HG03469 (cell line): ENCODE measurements around the gene SLC35E3.
"Not testable (repeated sequence)": the region's sequence is repeated elsewhere in the genome, so short reads cannot be mapped to it uniquely, and the experiment has no call there.

Source experiments
- ATAC-seq: cut with Tn5 transposase; IDR thresholded peaks from one replicate; pipeline ENCODE4 v1.9.1; 2021; ENCODE audit warnings: mild to moderate bottlenecking, moderate library complexity, moderate number of reproducible peaks; ENCODE audit not compliant: unreplicated experiment

The SLC35E3 gene

DNA sequence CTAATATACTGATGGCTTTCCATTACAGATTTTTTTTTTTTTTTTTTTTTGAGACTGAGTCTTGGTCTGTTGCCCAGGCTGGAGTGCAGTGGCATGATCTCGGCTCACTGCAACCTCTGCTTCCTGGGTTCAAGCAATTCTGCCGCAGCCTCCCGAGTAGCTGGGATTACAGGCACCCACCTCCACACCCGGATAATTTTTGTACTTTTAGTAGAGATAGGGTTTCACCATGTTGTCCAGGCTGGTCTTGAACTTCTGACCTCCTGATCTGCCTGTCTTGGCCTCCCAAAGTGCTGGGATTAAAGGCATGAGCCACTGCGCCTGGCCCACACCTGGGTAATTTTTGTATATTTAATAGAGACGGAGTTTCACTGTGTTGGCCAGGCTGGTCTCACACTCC, 65.6 kb downstream of the SLC35E3 start:
- ATAC-seq = not testable (repeated sequence)

DNA sequence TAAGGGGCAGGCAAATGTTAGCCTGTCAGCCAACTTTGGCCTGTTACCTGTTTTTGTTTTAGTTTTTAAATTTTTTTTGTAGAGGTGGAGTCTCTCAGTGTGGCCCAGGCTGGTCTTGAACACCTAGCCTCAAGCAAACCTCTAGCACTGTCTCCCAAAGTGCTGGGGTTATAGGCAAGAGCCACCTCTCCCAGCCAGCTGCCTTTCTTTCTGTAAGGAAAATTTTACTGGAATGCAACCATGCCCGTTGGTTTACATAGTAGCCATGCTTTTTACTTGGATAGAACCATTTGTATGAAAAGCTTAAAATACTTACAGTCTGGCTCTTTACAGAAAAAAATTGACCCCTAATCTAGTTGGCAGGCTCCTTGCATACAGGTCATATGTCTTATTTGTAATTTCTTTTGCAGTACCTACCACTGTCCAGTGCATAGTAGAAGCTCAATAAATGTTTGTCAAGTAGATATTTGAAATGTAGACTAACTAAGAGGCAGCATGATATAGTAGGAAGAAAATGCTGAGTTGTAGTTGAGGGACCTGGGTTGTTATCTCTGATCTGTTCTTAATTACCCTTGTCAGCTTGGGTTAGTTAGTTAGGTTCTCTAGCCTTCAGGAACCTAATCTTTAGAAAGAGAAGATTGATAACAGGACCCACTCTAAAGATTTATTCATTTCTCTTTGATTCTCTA, 66.7 kb downstream of the SLC35E3 start:
- ATAC-seq = no peak

DNA sequence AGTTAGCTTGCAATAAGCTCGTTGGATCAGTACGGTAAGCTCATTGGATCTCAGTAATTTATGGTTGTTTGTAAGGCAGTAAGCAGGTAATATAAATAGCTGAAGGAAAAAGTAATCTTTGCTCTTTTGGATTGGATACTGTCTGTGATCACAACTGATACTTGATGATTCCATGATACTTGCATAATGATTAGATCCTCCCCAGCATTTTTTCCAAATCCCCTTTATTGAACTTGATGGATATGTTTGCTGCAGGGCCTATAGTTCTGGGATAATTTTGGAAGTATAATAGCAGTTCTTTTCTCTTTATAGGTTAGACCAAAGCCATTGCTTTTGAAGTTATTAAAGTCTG, 67.2 kb downstream of the SLC35E3 start:
- no peak for ATAC-seq

DNA sequence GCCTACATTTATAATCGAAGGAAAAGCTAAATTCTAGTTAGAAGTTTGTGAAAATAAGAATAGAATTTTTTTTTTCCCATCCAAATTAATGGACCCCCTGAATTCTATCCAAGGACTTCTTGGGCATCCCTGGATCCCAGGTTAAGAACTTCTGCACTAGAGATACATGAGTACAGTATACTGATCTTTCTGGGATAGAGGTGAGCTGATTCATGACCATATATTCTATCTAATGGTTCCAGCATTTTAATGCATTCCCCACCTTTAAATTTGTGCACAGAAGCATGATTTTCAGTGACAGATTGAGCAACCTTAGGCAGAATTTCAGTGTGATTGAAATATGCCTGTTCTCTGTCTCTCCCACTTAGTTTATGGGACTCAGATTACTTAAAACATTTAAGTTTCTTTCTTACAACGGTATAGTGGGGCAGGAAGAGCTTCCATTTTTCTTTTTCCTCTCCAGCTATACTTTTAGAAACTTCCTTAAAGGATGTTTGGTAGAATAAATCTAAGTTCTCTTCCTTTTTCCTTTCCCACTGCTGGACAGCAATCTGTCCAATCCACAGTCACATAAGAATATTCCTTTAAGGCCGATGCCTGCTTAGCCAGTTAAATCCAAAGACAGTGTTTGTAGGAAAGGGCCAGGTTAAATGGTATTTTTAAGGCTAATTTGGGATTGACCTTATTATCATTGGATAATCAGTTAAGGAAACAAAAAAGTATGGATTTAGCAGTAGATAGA, 68.7 kb downstream of the SLC35E3 start:
- no peak for ATAC-seq

DNA sequence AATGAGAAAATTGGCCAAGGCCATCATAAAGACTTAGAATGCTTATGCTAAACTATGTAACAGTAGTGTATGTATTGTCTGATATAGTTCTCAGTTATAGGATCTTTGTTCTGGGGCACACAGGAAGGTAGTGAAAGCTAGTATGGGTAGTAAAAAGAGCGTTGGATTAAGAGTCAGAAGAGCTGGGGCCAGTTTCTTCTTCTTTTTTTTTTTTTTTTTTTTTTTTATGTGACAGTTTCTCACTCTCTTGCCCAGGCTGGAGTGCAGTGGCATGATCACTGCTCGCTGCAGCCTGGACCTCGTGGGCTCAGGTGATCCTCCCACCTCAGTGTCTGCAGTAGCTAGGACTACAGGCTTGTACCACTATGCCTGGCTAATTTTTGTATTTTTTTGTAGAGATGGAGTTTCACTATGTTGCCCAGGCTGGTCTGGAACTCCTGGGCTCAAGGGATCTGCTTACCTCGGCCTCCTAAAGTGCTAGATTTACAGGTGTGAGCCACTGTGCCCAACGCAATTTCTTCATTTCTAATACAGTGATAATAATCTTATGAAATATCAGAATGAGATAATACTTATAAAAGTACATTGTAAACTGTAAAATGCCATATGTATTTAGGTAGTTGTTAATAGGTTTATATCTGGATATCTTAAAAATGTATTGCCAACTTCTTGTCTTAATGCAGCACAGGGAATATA, 69.4 kb downstream of the SLC35E3 start:
- no peak for ATAC-seq

DNA sequence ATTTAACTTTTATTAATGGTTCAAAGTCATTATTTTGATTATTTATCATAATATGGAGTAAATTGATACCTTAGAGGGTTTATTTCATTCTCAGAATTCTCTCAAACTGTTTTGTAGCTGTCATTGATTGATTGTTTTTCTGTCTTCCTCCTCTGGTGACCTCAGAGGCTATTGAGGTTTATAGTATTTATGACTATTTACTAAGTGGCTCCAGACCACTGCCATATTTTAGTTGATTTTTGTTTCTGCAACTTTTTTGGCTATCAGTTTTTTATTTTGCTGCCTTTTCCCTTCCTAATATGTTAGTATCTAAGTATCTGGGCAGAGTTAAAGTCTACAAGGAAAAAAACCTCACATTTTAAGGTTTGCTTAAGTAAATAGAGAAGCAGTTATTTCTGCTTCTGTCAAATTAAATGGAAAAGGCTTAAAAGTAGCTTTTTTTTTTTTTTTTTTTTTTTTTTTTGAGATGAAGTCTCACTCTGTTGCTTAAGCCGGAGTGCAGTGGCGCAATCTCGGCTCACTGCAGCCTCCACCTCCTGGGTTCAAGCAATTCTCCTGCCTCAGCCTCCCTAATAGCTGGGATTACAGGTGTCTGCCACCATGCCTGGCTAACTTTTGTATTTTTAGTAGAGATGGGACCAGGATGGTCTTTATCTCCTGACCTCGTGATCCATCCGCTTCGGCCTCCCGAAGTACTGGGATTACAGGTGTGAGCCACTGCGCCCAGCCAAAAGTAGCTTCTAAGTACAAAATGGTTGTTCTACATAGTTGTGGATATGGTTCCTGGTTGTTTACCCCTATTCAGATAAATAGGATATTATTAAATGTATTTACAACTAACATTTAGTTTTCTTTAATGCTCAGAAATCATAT, 70.2 kb downstream of the SLC35E3 start:
- ATAC-seq = no peak

DNA sequence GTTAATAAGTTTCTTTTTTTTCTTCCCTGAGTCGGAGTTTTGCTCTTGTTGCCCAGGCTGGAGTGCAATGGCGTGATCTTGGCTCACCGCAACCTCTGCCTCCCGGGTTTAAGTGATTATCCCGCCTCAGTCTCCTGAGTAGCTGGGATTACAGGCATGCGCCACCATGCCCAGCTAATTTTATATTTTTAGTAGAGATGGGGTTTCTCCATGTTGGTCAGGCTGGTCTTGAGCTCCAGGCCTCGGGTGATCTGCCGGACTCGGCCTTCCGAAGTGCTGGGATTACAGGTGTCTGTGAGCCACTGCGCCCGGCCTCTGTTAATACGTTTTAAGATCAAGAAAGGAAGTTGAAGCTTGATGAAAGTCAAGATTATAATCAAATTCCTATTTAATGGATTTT, 73.5 kb downstream of the SLC35E3 start:
- ATAC-seq = not testable (repeated sequence)

DNA sequence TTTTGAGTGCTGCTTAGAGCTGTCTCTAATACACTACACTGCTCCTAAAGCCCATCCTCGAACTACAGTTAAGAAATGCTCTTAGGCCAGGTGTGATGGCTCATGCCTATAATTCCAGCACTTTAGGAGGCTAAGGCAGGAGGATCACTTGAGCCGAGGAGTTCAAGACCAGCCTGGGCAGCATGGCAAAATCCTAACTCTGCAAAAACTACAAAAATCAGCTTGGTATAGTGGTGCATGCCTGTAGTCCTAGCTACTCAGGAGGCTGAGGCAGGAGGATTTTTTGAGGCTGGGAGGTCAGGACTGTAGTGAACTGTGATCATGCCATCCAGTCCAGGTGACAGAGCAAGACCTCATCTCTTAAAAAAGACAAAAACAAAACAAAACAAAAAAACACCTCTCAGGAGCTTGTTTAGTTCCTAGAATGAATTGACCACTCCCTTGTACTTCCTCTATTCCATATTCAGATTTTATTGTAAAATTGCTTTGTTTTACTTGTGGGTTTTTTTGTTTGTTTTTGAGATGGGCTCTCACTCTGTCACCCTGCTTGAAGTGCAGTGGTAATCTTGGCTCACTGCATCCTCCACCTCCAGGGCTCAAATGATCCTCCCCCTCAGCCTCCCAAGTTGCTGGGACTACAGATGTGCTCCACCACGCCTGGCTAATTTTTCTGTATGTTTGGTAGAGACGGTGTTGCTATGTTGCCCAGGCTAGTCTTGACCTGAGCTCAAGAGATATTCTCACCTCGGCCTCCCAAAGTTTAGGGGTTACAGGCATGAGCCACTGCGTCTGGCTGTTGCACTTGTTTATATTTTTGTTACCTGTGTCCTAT, 75.6 kb downstream of the SLC35E3 start:
- no peak for ATAC-seq

DNA sequence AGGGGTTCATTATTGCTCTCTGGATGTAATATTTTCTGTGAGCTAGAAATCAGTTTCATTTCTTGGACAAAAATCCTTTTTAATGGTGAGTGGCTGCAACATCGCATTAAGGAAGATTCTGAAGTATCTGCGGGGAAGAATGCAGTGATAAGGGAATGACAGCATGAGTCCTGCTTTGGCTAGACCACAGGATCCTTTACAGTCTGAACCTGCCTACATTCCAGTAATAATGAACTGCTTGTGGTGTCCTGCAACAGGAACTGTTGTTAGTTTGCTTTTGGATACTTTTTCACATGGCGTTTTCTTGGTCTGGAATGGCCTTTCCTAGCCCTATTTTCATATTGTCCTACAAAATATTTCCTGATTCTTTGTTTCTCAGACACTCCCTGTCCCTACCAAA, 77.7 kb downstream of the SLC35E3 start:
- ATAC-seq = no peak

DNA sequence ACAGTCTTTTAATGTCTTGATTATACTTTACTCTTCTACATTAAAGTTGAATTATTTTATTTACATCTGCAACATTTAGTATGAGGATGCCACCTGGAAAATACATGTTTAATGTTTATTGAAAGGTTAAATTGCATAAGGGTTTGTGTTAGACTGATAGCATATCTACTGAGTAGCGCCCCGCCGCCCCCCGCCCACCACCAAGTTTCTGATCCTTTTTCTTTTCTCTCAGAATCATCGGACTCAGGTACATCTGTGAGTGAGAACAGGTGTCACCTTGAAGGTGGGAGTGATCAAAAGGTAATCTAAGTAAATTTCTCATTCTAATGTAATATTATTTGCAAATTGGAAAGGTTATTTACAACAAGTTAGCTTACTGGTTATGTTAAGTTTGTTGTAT, 78.2 kb downstream of the SLC35E3 start:
- ATAC-seq = no peak

DNA sequence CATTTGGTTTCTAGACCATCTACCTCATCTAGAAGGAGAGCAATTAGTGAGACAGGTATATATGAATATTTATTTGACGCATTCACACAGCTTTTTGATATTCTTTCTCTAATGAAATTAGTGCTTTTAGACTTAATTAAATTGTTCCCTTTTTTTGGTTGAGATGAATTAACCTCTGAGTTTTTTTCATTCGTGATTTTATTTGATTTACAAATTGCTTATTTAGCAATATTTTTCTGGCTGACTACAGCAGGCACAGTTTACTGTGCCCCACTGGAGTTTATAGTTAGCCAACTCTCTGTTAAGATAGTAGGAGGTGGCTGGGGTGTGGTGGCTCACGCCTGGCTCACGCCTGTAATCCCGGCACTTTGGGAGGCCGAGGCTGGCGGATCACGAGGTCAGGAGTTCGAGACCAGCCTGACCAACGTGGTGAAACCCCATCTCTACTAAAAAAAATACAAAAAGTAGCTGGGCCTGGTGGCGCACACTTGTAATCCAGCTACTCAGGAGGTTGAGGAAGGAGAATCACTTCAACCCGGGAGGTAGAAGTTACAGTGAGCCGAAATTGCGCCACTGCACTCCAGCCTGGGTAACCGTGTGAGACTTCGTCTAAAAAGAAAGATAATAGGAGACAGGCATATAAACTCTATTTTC, 78.7 kb downstream of the SLC35E3 start:
- no peak for ATAC-seq

DNA sequence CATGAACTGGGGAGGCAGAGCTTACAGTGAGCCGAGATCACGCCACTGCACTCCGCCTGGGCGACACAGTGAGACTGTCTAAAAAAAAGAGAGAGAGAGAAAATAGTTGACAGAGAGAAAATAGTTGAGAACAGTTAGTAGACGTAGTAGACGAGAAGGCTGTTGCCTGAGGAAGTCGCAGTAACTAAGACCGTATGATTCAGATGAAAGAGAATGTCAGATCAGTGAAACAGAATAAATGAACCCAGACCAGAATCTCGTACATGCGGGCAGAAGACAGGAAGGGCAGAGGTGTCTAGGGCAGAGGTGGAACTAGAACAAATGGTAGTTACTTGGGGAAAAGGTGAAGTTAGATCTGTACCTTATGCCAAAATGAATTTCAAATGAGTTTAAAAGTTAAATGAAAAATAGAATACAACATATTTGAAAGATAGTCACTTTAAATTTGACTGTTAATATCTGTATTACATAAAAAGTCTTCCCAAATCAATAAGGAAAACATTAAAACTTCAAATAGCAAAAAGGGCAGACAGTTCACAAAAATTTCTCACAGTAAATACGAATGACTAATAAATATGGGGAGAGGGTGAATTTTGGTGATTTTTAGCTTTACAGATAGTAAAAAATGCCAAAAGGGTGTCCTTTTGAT, 79.7 kb downstream of the SLC35E3 start:
- no peak for ATAC-seq

DNA sequence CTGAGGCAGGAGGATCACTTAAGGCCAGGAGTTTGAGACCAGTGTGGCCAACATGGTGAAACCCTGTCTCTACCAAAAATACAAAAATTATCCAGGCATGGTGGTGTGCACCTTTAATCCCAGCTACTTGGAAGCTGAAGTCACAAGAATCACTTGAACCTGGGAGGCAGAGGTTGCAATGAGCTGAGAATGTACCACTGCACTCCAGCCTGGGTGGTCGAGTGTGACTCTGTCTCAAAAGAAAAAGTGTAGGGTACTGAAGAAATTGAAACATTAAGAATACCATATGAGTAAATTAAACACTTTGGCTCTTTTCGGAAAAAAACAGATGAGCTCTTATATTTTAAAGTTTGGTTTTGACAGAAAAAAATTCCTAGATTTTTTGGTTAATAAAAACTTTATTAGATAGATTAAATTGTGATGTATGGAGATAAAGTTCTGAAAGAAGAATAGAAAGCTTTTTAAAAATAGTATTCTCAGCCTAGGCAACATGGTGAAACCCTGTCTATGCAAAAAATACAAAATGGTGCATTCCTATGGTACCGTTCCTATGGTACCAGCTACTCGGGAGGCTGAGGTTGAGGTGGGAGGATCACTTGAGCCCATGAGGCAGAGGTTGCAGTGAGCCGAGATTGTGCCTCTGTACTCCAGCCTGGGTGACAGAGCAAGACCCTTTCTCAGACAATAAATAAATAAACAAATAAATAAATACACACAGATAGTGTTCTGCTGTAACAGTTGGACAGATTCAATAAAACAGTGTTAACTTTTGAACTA, 82.1 kb downstream of the SLC35E3 start:
- ATAC-seq = no peak

DNA sequence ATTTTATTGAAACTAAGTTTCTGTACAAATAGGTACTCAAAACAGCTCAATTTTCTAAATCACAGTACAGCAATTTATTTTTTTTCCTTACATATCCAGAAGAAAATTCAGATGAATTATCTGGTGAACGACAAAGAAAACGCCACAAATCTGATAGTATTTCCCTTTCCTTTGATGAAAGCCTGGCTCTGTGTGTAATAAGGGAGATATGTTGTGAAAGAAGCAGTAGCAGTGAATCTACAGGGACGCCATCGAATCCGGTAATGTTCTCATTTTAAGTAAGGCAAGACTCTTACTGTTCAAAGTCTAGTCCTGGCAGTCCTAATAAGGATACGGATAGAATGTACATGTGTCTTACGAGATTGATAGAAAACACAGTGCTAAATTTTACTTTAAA, 82.7 kb downstream of the SLC35E3 start:
- no peak for ATAC-seq
